HepG2 (cell line): ENCODE measurements around the gene DLEC1. TPM values are rescaled to one million over a fixed set of nuclear protein-coding genes. Genes with fewer than 3 reads are reported as not detected.
"Not testable (repeated sequence)": the region's sequence is repeated elsewhere in the genome, so short reads cannot be mapped to it uniquely, and the experiment has no call there.

Experiments used
- ATAC-seq: fragments of 200-7000 bp; cut with Tn5 transposase; 3 replicates; pipeline ENCODE4 v1.9.1; 2020; ENCODE audit warnings: mild to moderate bottlenecking, moderate library complexity
- BruUV-seq: library from RNA; stranded (reverse); fragments of 400-500 nt; replicated peaks from 2 replicates; lab custom pipeline; 2021; lab: Mats Ljungman, UMichigan
- CTCF ChIA-PET: fragments of 300-600 bp; formaldehyde crosslinking; extraction: SDS; loops from one replicate; lab custom pipeline; 2021; ENCODE audit warnings: low total read pairs, inconsistent platforms, low intra/inter-chr PET ratio; lab: Yijun Ruan, JAX
- POLR2A ChIA-PET: fragments of 350-600 bp; sonication (Branson Sonifier 250); formaldehyde crosslinking; loops from one replicate; lab custom pipeline; 2020; ENCODE audit warnings: antibody characterized with exemption, inconsistent platforms; lab: Yijun Ruan, JAX
- DNase-seq: peaks from one replicate; pipeline ENCODE4 v3.0.0-alpha.2; 2015; ENCODE audit warnings: low spot score
- FAIRE-seq: peaks from 3 replicates; lab custom pipeline; 2011; peaks lifted over from hg19 to GRCh38; lab: Jason Lieb, UNC
- H2AFZ ChIP-seq: one replicate; pipeline ENCODE4 v1.6.1; 2011; ENCODE audit warnings: low read length, inconsistent platforms
- H3K27ac ChIP-seq: fragments of 300-600 bp; 3 replicates; pipeline ENCODE4 v1.8.0; 2011; ENCODE audit warnings: mixed run types, mild to moderate bottlenecking, mixed read lengths, low read length, inconsistent platforms; ENCODE audit not compliant: insufficient read depth; ENCODE audit errors: extremely low read length
- H3K27me3 ChIP-seq, 2 experiments: fragments of 200-600 bp in 1 of 2; 2 replicates in 1 of 2; 3 replicates in 1 of 2; pipeline versions ENCODE4 v1.6.0 to v1.8.0; 2011; ENCODE audit warnings: low read length in 2 of 2, mild to moderate bottlenecking in 2 of 2, moderate library complexity in 2 of 2, inconsistent platforms in 1 of 2; ENCODE audit not compliant: insufficient read depth in 2 of 2, control insufficient read depth in 1 of 2
- H3K36me3 ChIP-seq, 2 experiments: fragments of 200-600 bp in 1 of 2; replicated peaks in 1 of 2; 2 replicates in 1 of 2; 3 replicates in 1 of 2; pipeline versions ENCODE4 v1.5.1 to v1.8.0; 2011; ENCODE audit warnings: low read length in 2 of 2, inconsistent platforms in 1 of 2; ENCODE audit not compliant: insufficient read depth in 2 of 2, control insufficient read depth in 1 of 2
- H3K4me1 ChIP-seq: 2 replicates; pipeline ENCODE4 v1.5.1; 2012; ENCODE audit warnings: low read length, inconsistent platforms; ENCODE audit not compliant: insufficient read depth
- H3K4me2 ChIP-seq: 2 replicates; pipeline ENCODE4 v1.6.0; 2011; ENCODE audit warnings: low read depth, low read length, inconsistent platforms
- H3K4me3 ChIP-seq, 3 experiments: fragments of 200-600 bp in 1 of 3; sonication (generic), shearing (Covaris generic) in 1 of 3; replicated peaks in 1 of 3; 2 replicates each; pipeline ENCODE4 v1.5.1; 2011 to 2016; ENCODE audit warnings: low read length in 3 of 3, inconsistent platforms in 2 of 3, low read depth in 2 of 3, mild to moderate bottlenecking in 2 of 3, control low read depth in 1 of 3, mixed read lengths in 1 of 3; ENCODE audit not compliant: insufficient read depth in 1 of 3
- H3K79me2 ChIP-seq: one replicate; pipeline ENCODE4 v1.6.1; 2011; ENCODE audit warnings: low read length, inconsistent platforms; ENCODE audit not compliant: insufficient read depth
- H3K9ac ChIP-seq: 2 replicates; pipeline ENCODE4 v1.6.0; 2011; ENCODE audit warnings: mild to moderate bottlenecking, low read depth, low read length, inconsistent platforms; ENCODE audit not compliant: insufficient read depth
- H3K9me3 ChIP-seq: 2 replicates; pipeline ENCODE4 v1.5.1; 2012; ENCODE audit warnings: mild to moderate bottlenecking, low read length
- H4K20me1 ChIP-seq: 2 replicates; pipeline ENCODE4 v1.6.0; 2011; ENCODE audit warnings: inconsistent platforms, mild to moderate bottlenecking, low read length, moderate library complexity; ENCODE audit not compliant: insufficient read depth
- KDM3A ChIP-seq: IDR thresholded peaks from 2 replicates; pipeline ENCODE4 v1.6.1; 2018; ENCODE audit warnings: low read depth, missing compliant biosample characterization
- WGBS: methylation state at CpG from one replicate; pipeline ENCODE4 v1.1.6; 2017; ENCODE audit warnings: low lambda C conversion rate; 5-methylcytosine and 5-hydroxymethylcytosine counted together
- in situ Hi-C: cut with HindIII; loops from 2 replicates; pipeline ENCODE4 v1.10.0; 2017; ENCODE audit warnings: low pct_unique_long_range_greater_than_20kb; ENCODE audit not compliant: extremely low pct_ligation_motif_present
- intact Hi-C: fragments of 100-400 bp; cut with micrococcal nuclease; formaldehyde crosslinking; loops from one replicate; pipeline ENCODE4 v1.10.0; 2022; ENCODE audit not compliant: unreplicated experiment
- polyA plus RNA-seq, 8 experiments: library from polyadenylated mRNA; depleted of rRNA in 3 of 8; stranded (reverse) in 7 of 8; unstranded in 1 of 8; fragments of >200 nt; fragmentation: Illumina TruSeq in 4 of 8; extraction: Trizol in 4 of 8; gene quantifications; 2 replicates each; pipeline versions ENCODE4 v1.2.1 to v1.2.3, GENCODE V29; 2011 to 2016; ENCODE audit warnings: low read depth in 4 of 8, missing spikeins in 1 of 8, mixed read lengths in 1 of 8; ENCODE audit not compliant: insufficient read depth in 1 of 8
- total RNA-seq, 5 experiments: library from RNA; depleted of rRNA; stranded (reverse); fragments of >200 nt; fragmentation: Illumina TruSeq; extraction: Trizol; gene quantifications; 2 replicates each; pipeline ENCODE4 v1.2.3, GENCODE V29; 2016; ENCODE audit warnings: low read depth in 1 of 5
- TF ChIP-seq, protein P1 (sequence below): sonication (generic); formaldehyde crosslinking; IDR thresholded peaks from 2 replicates; pipeline ENCODE4 v1.4.0; 2020; ENCODE audit warnings: missing genetic modification reagents

DLEC1 gene
- total and polyA plus RNA-seq, 2 of the 13 experiments (the other 11 are each of a cell fraction or from before 2014, with no cell fraction given), result 0.09 TPM; not detected in 1

DNA sequence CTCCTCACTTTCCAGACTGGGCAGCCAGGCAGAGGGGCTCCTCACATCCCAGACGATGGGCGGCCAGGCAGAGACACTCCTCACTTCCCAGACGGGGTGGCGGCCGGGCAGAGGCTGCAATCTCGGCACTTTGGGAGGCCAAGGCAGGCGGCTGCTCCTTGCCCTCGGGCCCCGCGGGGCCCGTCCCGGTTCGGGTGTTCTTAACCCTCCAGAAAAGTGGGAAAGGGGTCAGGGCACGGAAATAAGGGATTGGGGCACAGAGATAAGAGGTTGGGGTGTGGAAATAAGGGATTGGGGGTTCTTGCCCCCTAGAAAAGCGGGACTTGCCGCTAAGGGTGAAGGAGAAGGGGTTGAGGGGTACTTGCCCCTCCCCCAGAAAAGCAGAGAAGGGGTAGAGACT is 43.3 kb downstream of the DLEC1 start:
- DNase-seq, BruUV-seq, H3K9ac ChIP-seq, intact Hi-C loops, H3K36me3 ChIP-seq, FAIRE-seq, POLR2A ChIA-PET, H4K20me1 ChIP-seq, in situ Hi-C loops, H3K27ac ChIP-seq, H3K4me2 ChIP-seq, H3K4me1 ChIP-seq, H3K79me2 ChIP-seq, CTCF ChIA-PET, H3K27me3 ChIP-seq, H2AFZ ChIP-seq, H3K9me3 ChIP-seq, H3K4me3 ChIP-seq, ATAC-seq: not testable (repeated sequence)
- 85% methylated on average over 11 of the region's 16 CpGs for WGBS

DNA sequence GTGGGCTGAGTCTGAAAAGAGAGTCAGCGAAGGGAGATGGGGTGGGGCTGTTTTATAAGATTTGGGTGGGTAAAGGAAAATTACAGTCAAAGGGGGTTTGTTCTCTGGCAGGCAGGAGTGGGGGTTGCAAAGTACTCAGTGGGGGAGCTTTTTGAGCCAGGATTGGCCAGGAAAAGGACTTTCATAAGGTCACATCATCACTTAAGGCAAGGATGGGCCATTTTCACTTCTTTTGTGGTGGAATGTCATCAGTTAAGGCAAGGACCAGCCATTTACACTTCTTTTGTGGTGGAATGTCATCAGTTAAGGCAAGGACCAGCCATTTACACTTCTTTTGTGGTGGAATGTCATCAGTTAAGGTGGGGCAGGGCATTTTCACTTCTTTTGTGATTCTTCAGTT is 44.2 kb downstream of the DLEC1 start:
- H4K20me1 ChIP-seq, FAIRE-seq, in situ Hi-C loops, H3K36me3 ChIP-seq, H3K79me2 ChIP-seq, H2AFZ ChIP-seq, DNase-seq, H3K9me3 ChIP-seq, ATAC-seq, H3K27me3 ChIP-seq, BruUV-seq, H3K4me3 ChIP-seq, CTCF ChIA-PET, H3K4me2 ChIP-seq, H3K9ac ChIP-seq, H3K4me1 ChIP-seq, intact Hi-C loops, H3K27ac ChIP-seq: not testable (repeated sequence)
- WGBS, result no CpG with 5 or more reads among the region's 1 CpG
- POLR2A ChIA-PET, result interaction anchor here (0.6 kb wide), 1 partner anchor 1094 kb away, joined by 3 read pairs; no protein-coding TSS in a partner anchor

DNA sequence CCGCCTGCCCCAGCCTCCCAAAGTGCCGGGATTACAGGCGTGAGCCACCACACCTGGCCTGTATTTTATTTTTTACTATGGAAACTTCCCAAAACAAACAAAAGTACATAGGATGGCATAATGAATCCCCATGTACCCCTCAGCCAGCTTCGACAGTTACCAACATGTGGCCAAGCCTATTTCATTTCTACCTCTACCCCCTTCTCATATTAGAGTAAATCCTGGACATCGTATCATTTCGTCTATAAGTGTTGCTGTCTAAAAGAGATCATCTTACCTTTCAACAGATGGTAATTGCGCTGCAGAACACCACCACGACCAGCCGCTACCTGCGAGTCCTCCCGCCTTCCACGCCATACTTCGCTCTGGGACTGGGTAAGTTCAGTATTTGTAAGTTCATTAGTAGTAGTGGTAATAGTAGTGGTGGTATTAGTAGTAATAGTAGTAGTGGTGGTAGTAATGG is 44.9 kb downstream of the DLEC1 start:
- intact Hi-C loops (no loop called here), in situ Hi-C loops (no loop called here)
- Histone ChIP-seq H3K36me3 (no peaks in the 10 kb centered on the region), H4K20me1 (no peaks in the 10 kb centered on the region), H3K4me3 (no peak overlapping the region), H3K9ac (no peak overlapping the region), H3K79me2 (no peaks in the 10 kb centered on the region), H3K4me2 (no peak overlapping the region), H2AFZ (no peak overlapping the region), H3K4me1 (no peaks in the 10 kb centered on the region), H3K27me3 (no peaks in the 10 kb centered on the region; a peak in 1 of 5 replicates), H3K9me3 (no peaks in the 10 kb centered on the region), H3K27ac (no peak overlapping the region)
- no peak for DNase-seq
- CTCF ChIA-PET, result no interaction called here
- FAIRE-seq, result peak; percentile 23
- no peak for ATAC-seq
- no TSS peak for BruUV-seq
- no peak for TF ChIP-seq KDM3A (CRISPR knock-in tag)
- TF ChIP-seq, protein P1, sequence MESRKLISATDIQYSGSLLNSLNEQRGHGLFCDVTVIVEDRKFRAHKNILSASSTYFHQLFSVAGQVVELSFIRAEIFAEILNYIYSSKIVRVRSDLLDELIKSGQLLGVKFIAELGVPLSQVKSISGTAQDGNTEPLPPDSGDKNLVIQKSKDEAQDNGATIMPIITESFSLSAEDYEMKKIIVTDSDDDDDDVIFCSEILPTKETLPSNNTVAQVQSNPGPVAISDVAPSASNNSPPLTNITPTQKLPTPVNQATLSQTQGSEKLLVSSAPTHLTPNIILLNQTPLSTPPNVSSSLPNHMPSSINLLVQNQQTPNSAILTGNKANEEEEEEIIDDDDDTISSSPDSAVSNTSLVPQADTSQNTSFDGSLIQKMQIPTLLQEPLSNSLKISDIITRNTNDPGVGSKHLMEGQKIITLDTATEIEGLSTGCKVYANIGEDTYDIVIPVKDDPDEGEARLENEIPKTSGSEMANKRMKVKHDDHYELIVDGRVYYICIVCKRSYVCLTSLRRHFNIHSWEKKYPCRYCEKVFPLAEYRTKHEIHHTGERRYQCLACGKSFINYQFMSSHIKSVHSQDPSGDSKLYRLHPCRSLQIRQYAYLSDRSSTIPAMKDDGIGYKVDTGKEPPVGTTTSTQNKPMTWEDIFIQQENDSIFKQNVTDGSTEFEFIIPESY (CRISPR knock-in tag), result 0 out of 2 replicates have a peak, but pooled peaks have one; percentile 27
- 76% methylated on average over 13 of the region's 13 CpGs for WGBS
- POLR2A ChIA-PET, result no interaction called here
